Fibroblast of lung (primary cell): Measurements from ENCODE around the gene ASB14. TPM values are rescaled to one million over a fixed set of nuclear protein-coding genes. Genes with fewer than 3 reads are reported as not detected.

ENCODE experiments used
- DNase-seq, 2 donors: peaks; one replicate each; pipeline versions ENCODE4 v3.0.0 to v3.0.0-alpha.2; 2010; ENCODE audit warnings: low read depth in 2 of 2
- H2AFZ ChIP-seq: 2 replicates; pipeline ENCODE4 v1.5.1; 2012; ENCODE audit warnings: low read length, control low read depth, inconsistent platforms
- H3K27ac ChIP-seq: 2 replicates; pipeline ENCODE4 v1.5.1; 2011; ENCODE audit warnings: low read length, control low read depth; ENCODE audit not compliant: insufficient read depth
- H3K27me3 ChIP-seq: 2 replicates; pipeline ENCODE4 v1.5.1; 2011; ENCODE audit warnings: mild to moderate bottlenecking, low read length; ENCODE audit not compliant: control insufficient read depth, insufficient read depth
- H3K36me3 ChIP-seq: 2 replicates; pipeline ENCODE4 v1.5.1; 2011; ENCODE audit warnings: low read length; ENCODE audit not compliant: control insufficient read depth, insufficient read depth
- H3K4me1 ChIP-seq: 2 replicates; pipeline ENCODE4 v1.5.1; 2011; ENCODE audit warnings: low read length; ENCODE audit not compliant: control insufficient read depth, insufficient read depth; ENCODE audit errors: extremely low read depth
- H3K4me2 ChIP-seq: 2 replicates; pipeline ENCODE4 v1.5.1; 2011; ENCODE audit warnings: low read length, control low read depth; ENCODE audit not compliant: insufficient read depth; ENCODE audit errors: extremely low read depth
- H3K4me3 ChIP-seq, 4 experiments: fragments of 200-600 bp in 1 of 4; sonication (generic) in 1 of 4; replicated peaks in 1 of 4; 2 replicates each; pipeline ENCODE4 v1.5.1; 2011 to 2016; ENCODE audit warnings: low read length in 4 of 4, low read depth in 3 of 4, mild to moderate bottlenecking in 3 of 4, control low read depth in 2 of 4, inconsistent platforms in 1 of 4, mixed read lengths in 1 of 4; ENCODE audit not compliant: insufficient read depth in 1 of 4; ENCODE audit errors: control extremely low read depth in 1 of 4
- H3K79me2 ChIP-seq: 2 replicates; pipeline ENCODE4 v1.5.1; 2012; ENCODE audit warnings: mild to moderate bottlenecking, low read length, inconsistent platforms; ENCODE audit not compliant: control insufficient read depth, insufficient read depth
- H3K9ac ChIP-seq: 2 replicates; pipeline ENCODE4 v1.5.1; 2011; ENCODE audit warnings: mild to moderate bottlenecking, low read length, control low read depth; ENCODE audit not compliant: insufficient read depth
- H3K9me3 ChIP-seq: 2 replicates; pipeline ENCODE4 v1.5.1; 2012; ENCODE audit warnings: low read depth, low read length; ENCODE audit not compliant: control insufficient read depth, insufficient read depth
- H4K20me1 ChIP-seq: 2 replicates; pipeline ENCODE4 v1.5.1; 2011; ENCODE audit warnings: low read length; ENCODE audit not compliant: control insufficient read depth, insufficient read depth; ENCODE audit errors: extremely low read depth
- EZH2 ChIP-seq: IDR thresholded peaks from 2 replicates; pipeline ENCODE4 v1.5.1; 2012; ENCODE audit warnings: low read length, control low read depth, mild to moderate bottlenecking; ENCODE audit errors: missing control alignments
- polyA plus RNA-seq, 2 donors: library from polyadenylated mRNA; depleted of rRNA in 1 of 2; stranded (reverse) in 1 of 2; unstranded in 1 of 2; fragments of >200 nt; gene quantifications; 2 replicates each; pipeline ENCODE4 v1.2.1, GENCODE V29; 2011 to 2012; ENCODE audit warnings: missing spikeins in 1 of 2
- total RNA-seq: library from RNA; depleted of rRNA; stranded (reverse); fragments of >200 nt; gene quantifications from 2 replicates; pipeline ENCODE4 v1.2.1, GENCODE V29; 2014
- TF ChIP-seq, protein P1 (sequence below), 2 donors: IDR thresholded peaks in 1 of 2; conservative IDR thresholded peaks in 1 of 2; 1 replicate in 1 of 2; 2 replicates in 1 of 2; pipeline ENCODE4 v1.5.1; 2011 to 2012; ENCODE audit warnings: low read length in 2 of 2, control low read depth in 1 of 2, inconsistent platforms in 1 of 2, low read depth in 1 of 2, mild to moderate bottlenecking in 1 of 2

The ASB14 gene
- total and polyA plus RNA-seq, 2 donors (not counting 1 experiment from before 2014, with no cell fraction given): not detected

DNA sequence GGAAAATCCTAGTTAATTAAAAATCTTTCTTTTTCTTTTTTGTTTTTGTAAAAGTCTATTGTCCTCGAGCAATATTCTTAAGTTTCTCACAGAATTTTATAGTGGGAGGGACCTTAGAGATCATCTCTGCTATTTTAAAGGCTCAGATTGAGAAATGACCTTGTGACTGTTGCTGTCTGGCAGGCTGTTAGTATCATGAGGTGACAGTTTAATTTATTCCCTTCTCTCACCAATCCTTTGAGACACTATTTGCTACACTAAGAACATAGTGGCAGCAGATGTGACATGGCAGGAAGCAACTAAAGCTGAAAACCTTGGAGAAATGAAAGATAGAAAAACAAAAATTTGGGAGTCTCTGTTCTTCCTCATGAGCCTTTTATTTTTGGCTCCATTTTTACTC, 40.1 kb downstream of the ASB14 start:
- Histone ChIP-seq H3K9ac (no peak overlapping the region), H3K9me3 (no peaks in the 10 kb centered on the region), H3K36me3 (no peaks in the 10 kb centered on the region), H3K4me1 (no peaks in the 10 kb centered on the region), H3K4me3 (no peak overlapping the region), H2AFZ (no peak overlapping the region), H4K20me1 (no peaks in the 10 kb centered on the region), H3K27ac (no peak overlapping the region), H3K4me2 (no peak overlapping the region), H3K27me3 (no peaks in the 10 kb centered on the region), H3K79me2 (no peaks in the 10 kb centered on the region)
- DNase-seq: no peak
- no peak for TF ChIP-seq EZH2
- TF ChIP-seq, protein P1, sequence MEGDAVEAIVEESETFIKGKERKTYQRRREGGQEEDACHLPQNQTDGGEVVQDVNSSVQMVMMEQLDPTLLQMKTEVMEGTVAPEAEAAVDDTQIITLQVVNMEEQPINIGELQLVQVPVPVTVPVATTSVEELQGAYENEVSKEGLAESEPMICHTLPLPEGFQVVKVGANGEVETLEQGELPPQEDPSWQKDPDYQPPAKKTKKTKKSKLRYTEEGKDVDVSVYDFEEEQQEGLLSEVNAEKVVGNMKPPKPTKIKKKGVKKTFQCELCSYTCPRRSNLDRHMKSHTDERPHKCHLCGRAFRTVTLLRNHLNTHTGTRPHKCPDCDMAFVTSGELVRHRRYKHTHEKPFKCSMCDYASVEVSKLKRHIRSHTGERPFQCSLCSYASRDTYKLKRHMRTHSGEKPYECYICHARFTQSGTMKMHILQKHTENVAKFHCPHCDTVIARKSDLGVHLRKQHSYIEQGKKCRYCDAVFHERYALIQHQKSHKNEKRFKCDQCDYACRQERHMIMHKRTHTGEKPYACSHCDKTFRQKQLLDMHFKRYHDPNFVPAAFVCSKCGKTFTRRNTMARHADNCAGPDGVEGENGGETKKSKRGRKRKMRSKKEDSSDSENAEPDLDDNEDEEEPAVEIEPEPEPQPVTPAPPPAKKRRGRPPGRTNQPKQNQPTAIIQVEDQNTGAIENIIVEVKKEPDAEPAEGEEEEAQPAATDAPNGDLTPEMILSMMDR (conservative IDR thresholded peaks at IDR 0.05 in 1 of 2, IDR thresholded peaks at IDR 0.05 in 1 of 2; ENCODE audit: low read depth in 1 of 2, low read length in 2 of 2): no peak

DNA sequence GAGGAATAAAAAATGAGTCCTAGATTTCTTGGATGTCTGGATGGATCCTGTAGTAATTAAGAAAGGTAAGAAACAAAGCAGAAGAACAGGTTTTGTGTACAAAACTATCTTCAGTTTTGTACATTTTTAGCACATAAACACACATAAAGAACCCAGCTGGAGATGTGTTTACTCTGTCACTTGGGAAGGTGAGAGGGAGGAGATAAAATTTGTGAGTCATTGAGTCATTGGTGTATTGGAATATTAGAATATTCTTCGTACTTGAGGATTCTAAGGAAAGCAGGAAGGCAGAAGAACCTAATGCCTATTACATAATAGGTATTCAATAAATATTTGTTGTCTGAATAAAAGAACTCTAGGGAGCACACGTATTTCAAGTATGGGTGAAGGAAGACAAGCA, 47.5 kb downstream of the ASB14 start:
- no peak overlapping the region for H3K4me3 ChIP-seq
- H3K27ac ChIP-seq: no peak overlapping the region
- no peaks in the 10 kb centered on the region for H3K27me3 ChIP-seq
- no peaks in the 10 kb centered on the region for H4K20me1 ChIP-seq
- no peak overlapping the region for H3K4me2 ChIP-seq
- peaks cover 1% of the 10 kb centered on the region for H3K36me3 ChIP-seq
- no peak for DNase-seq
- no peak overlapping the region for H3K9ac ChIP-seq
- H3K9me3 ChIP-seq: no peaks in the 10 kb centered on the region
- TF ChIP-seq, protein P1 (conservative IDR thresholded peaks at IDR 0.05 in 1 of 2, IDR thresholded peaks at IDR 0.05 in 1 of 2; ENCODE audit: low read depth in 1 of 2, low read length in 2 of 2): no peak
- no peak for TF ChIP-seq EZH2
- H2AFZ ChIP-seq: no peak overlapping the region
- H3K4me1 ChIP-seq: no peaks in the 10 kb centered on the region
- no peaks in the 10 kb centered on the region for H3K79me2 ChIP-seq

DNA sequence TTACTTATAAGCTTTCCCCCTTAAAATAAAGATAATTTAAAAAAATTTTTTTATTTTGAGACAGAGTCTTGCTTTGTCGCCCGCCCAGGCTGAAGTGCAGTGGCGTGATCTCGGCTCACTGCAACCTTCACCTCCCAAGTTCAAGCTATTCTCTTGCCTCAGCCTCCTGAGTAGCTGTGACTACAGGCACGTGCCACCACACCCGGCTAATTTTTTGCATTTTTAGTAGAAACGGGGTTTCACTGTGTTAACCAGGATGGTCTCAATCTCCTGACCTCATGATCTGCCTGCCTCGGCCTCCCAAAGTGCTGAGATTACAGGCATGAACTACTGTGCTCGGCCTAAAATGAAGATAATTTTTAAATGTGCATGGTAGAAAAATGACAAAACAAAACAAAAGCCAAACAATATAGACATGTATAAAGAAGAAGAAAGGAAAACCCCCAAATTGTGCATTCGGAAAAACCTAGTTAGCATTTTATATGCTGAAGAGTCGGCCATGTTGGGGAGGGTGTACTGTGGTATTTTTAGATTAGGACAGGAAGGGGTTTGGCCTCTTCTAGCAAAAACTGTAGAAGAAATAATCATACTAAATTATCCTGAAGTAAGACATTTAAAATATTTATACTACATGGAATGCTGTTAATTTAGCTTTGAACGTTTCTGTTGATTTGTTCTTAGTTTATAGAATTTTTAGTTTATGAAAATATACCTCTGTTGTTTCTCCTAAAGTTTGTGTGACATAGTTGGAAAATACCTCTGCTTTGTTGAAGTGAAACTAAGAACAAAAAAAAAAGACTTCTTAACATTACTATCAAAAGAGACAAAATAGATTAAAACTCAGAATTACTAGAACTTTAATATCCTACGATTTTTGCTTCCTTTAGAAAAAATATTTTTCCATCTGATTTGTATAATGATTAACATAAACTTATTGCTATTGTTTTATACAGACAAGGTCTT, 57.6 kb downstream of the ASB14 start:
- H3K9ac ChIP-seq: no peak overlapping the region
- H2AFZ ChIP-seq: no peak overlapping the region
- no peaks in the 10 kb centered on the region for H3K9me3 ChIP-seq
- peaks cover under 1% of the 10 kb centered on the region for H3K4me1 ChIP-seq
- H3K36me3 ChIP-seq: peaks cover 2% of the 10 kb centered on the region
- no peak overlapping the region for H3K4me2 ChIP-seq
- H4K20me1 ChIP-seq: no peaks in the 10 kb centered on the region
- no peak overlapping the region for H3K4me3 ChIP-seq
- H3K27me3 ChIP-seq: no peaks in the 10 kb centered on the region
- no peak for TF ChIP-seq EZH2
- TF ChIP-seq, protein P1 (conservative IDR thresholded peaks at IDR 0.05 in 1 of 2, IDR thresholded peaks at IDR 0.05 in 1 of 2; ENCODE audit: low read depth in 1 of 2, low read length in 2 of 2): no peak
- no peak overlapping the region for H3K27ac ChIP-seq
- peaks cover 24% of the 10 kb centered on the region for H3K79me2 ChIP-seq
- DNase-seq: no peak
